NCI-H1694 (cell line): ENCODE results near the gene SPC24.
"Not testable (repeated sequence)": the region's sequence is repeated elsewhere in the genome, so short reads cannot be mapped to it uniquely, and the experiment has no call there.

Source experiments
- DNase-seq: peaks from one replicate; lab custom pipeline; 2025; lab: John Stamatoyannopoulos, UW

SPC24 gene

DNA sequence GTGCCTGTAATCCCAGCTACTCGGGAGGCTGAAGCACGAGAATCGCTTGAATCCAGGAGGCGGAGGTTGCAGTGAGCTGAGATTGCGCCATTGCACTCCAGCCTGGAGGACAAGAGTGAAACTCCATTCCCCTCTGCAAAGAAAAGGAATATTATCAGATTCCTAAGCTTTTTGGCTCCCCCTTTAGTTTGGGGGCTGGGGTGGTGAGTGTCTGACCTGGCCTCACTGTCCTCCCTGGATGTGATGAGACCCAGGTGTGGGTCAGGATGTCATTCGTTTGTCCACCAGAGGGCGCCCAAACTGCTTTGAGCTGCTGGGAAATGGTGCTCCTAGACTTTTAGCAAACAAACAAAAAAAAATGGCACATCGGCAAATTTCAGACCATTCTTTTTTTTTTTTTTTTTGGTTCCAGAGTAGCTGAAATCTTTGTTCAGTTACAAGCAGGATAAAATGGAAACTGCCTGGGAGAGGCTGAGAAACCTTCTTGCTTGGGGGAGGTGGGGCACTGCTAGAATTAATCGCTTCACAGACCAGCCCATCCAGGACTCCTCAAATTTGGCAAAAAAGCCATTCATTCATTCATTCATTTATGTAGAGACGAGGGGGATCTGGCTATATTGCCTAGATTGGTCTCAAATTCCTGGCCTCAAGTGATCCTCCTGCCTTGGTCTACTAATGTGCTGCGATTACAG, 29.4 kb downstream of the SPC24 start:
- DNase-seq: peak; percentile 26

DNA sequence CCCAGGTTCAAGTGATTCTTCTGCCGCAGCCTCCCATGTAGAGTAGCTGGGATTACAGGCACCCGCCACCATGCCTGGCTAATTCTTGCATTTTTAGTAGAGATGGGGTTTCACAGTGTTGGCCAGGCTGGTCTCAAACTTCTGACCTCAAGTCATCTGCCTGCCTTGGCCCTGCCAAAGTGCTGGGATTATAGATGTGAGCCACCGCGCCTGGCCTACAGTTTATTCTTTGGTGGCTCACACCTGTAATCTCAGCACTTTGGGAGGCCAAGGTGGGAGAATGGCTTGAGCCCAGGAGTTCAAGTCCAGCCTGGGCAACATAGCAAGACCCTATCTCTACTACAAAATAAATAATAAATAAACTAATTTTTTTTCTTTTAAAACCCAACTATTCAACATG, 31.4 kb downstream of the SPC24 start:
- not testable (repeated sequence) for DNase-seq

DNA sequence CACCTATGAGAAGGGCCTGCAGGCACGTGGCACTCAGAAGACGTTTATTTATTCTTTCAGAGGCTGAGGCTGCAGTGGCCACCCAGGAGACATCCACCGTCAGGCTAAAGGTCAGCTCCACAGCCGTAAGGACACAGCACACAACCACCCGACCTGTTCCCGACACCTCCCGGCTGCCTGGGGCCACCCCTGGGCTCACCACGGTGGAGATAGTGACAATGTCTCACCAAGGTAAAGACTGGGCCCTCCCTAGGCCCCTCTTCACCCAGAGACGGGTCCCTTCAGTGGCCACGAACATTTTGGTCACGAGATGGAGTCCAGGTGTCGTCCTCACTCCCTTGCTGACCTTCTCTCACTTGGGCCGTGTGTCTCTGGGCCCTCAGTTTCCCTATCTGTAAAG, 32.5 kb downstream of the SPC24 start:
- DNase-seq: no peak

DNA sequence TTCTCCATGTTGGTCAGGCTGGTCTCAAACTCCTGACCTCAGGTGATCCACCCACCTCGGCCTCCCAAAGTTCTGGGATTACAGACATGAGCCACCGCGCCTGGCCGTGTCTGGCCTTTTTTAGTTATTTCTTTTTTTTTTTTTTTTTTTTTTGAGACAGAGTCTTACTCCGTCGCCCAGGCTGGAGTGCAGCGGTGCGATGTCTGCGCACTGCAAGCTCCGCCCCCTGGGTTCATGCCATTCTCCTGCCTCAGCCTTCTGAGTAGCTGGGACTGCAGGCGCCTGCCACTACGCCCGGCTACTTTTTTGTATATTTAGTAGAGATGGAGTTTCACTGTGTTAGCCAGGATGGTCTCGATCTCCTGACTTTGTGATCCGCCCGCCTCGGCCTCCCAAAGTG, 33.6 kb downstream of the SPC24 start:
- DNase-seq: not testable (repeated sequence)

DNA sequence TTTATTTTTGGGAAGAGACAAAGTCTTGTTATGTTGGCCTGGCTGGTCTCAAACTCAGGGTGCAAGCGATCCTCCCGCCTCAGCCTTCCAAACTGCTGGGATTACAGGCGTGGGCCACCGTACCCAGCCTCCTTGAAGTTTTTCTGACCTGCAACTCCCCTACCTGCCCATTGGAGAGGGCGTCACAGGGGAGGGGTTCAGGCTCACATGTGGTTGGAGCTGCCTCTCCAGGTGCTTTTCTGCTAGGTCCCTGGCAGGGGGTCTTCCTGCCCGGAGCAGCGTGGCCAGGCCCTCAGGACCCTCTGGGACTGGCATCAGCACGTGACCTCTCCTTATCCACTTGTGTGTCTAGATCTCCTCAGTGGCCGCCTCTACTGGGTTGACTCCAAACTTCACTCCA, 39.1 kb downstream of the SPC24 start:
- no peak for DNase-seq

DNA sequence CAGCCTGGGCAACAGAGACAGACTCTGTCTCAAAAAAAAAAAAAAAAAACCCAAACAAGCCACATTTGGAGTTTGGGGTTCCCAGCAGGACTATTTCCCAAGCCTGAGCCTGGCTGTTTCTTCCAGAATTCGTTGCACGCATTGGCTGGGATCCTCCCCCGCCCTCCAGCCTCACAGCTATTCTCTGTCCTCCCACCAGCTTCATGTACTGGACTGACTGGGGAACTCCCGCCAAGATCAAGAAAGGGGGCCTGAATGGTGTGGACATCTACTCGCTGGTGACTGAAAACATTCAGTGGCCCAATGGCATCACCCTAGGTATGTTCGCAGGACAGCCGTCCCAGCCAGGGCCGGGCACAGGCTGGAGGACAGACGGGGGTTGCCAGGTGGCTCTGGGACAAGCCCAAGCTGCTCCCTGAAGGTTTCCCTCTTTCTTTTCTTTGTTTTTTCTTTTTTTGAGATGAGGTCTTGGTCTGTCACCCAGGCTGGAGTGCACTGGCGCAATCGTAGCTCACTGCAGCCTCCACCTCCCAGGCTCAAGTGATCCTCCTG, 39.6 kb downstream of the SPC24 start:
- DNase-seq: no peak

DNA sequence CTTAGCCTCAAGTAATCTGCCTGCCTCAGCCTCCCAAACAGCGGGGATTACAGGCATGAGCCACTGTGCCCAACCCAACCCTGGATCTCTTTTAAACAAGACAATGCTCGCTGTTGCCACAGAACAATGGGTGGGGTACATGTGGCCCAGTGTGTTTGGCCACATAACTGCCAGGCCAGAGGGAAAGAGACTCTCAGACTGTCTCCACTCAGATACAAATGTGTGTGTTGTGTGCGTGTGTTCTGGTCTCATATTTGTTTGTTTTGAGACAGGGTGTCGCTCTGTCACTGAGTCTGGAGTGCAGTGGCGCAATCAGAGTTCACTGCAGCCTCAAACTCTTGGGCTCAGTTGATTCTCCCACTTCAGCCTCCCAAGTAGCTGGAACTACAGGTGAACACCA, 40.5 kb downstream of the SPC24 start:
- DNase-seq: no peak

DNA sequence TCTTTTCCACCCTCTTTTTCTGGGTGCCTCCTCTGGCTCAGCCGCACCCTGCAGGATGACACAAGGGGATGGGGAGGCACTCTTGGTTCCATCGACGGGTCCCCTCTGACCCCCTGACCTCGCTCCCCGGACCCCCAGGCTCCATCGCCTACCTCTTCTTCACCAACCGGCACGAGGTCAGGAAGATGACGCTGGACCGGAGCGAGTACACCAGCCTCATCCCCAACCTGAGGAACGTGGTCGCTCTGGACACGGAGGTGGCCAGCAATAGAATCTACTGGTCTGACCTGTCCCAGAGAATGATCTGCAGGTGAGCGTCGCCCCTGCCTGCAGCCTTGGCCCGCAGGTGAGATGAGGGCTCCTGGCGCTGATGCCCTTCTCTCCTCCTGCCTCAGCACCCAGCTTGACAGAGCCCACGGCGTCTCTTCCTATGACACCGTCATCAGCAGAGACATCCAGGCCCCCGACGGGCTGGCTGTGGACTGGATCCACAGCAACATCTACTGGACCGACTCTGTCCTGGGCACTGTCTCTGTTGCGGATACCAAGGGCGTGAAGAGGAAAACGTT, 42.4 kb downstream of the SPC24 start:
- no peak for DNase-seq

DNA sequence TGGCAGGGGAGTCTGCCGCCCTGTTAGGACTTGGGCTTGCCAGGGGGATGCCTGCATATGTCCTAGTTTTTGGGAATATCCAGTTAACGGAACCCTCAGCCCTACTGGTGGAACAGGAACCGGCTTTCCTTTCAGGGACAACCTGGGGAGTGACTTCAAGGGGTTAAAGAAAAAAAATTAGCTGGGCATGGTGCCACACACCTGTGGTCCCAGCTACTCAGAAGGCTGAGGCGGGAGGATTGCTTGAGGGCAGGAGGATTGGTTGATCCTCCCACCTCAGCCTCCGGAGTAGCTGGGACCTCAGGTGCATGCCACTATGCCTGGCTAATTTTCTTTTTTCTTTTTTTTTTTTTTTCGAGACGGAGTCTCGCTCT, 43.8 kb downstream of the SPC24 start:
- DNase-seq: no peak

DNA sequence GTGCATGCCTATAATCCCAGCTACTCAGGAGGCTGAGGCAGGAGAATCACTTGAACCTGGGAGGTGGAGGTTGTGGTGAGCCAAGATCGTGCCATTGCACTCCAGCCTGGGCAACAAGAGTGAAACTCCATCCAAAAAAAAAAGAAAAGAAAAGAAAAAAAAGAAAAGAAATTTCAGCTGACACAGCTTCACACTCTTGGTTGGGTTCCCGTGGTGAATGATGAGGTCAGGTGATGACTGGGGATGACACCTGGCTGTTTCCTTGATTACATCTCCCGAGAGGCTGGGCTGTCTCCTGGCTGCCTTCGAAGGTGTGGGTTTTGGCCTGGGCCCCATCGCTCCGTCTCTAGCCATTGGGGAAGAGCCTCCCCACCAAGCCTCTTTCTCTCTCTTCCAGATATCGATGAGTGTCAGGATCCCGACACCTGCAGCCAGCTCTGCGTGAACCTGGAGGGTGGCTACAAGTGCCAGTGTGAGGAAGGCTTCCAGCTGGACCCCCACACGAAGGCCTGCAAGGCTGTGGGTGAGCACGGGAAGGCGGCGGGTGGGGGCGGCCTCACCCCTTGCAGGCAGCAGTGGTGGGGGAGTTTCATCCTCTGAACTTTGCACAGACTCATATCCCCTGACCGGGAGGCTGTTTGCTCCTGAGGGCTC, 44.3 kb downstream of the SPC24 start:
- no peak for DNase-seq

DNA sequence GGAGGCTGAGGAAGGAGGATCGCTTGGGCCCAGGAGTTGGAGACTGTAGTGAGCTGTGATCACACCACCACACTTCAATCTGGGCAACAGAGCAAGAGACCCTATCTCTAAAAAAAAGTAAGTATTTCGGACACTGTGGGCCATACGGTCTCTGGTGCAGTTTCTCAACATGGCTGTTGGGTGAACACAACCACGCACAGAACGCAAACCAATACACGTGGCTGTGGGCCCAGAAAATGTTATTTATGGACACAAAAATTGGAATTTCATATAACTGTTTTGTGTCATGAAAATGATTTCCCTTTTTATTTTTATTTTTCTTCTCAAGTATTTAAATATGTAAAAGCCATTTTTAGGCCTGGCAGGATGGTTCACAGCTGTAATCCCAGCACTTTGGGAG, 46.8 kb downstream of the SPC24 start:
- no peak for DNase-seq

DNA sequence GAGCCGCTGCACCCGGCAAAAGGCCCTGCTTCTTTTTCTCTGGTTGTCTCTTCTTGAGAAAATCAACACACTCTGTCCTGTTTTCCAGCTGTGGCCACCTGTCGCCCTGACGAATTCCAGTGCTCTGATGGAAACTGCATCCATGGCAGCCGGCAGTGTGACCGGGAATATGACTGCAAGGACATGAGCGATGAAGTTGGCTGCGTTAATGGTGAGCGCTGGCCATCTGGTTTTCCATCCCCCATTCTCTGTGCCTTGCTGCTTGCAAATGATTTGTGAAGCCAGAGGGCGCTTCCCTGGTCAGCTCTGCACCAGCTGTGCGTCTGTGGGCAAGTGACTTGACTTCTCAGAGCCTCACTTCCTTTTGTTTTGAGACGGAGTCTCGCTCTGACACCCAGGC, 49.1 kb downstream of the SPC24 start:
- no peak for DNase-seq

DNA sequence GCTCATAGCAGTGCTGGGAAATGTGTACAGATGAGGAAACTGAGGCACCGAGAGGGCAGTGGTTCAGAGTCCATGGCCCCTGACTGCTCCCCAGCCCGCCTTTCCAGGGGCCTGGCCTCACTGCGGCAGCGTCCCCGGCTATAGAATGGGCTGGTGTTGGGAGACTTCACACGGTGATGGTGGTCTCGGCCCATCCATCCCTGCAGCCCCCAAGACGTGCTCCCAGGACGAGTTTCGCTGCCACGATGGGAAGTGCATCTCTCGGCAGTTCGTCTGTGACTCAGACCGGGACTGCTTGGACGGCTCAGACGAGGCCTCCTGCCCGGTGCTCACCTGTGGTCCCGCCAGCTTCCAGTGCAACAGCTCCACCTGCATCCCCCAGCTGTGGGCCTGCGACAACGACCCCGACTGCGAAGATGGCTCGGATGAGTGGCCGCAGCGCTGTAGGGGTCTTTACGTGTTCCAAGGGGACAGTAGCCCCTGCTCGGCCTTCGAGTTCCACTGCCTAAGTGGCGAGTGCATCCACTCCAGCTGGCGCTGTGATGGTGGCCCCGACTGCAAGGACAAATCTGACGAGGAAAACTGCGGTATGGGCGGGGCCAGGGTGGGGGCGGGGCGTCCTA, 50.5 kb downstream of the SPC24 start:
- DNase-seq: no peak

DNA sequence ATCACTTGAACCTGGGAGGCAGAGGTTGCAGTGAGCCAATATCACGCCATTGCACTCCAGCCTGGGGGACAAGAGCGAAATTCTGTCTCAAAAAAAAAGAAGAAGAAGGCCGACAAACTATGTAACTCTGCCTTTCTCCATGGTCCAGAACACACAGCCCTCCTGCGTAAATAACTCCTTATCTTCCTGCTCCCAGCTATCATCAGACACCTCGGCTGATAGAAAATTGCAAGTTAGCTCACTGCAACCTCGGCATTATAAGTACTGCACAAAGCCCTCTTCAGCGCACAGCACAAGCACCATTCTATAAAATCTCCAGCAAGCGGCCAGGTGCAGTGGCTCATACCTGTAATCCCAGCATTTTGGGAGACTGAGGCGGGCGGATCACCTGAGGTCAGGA, 51.9 kb downstream of the SPC24 start:
- not testable (repeated sequence) for DNase-seq

DNA sequence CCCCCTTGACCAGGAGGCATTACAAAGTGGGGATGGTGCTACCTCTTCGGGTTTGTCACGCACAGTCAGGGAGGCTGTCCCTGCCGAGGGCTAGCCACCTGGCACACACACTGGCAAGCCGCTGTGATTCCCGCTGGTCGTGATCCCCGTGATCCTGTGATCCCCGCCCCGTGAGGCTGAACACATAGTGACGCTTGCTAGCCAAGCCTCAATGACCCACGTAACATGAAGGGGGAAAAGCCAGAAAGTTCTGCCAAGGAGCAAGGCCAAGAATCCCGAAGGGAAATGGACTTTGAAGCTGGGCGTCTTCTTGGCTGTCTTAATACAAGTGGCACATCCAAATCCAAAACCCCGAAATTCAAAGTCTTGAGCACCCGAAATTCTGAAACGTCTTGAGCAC, 52.6 kb downstream of the SPC24 start:
- DNase-seq: no peak

DNA sequence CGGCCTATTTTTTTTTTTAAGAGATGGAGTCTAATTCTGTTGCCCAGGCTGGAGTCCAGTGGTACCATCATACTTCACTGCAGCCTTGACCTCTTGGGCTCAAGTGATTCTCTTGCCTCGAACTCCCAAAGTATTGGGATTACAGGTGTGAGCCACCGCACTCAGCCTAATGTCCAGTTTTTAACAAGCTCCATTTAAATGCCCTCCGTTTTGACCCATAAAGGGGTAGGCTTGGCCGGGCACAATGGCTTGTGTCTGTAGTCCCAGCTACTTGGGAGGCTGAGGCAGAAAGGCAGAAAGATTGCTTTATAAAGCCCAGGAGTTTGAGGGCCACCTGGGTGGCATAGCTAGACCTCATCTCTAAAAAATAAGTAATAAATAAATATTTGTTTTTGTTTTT, 54.5 kb downstream of the SPC24 start:
- no peak for DNase-seq

DNA sequence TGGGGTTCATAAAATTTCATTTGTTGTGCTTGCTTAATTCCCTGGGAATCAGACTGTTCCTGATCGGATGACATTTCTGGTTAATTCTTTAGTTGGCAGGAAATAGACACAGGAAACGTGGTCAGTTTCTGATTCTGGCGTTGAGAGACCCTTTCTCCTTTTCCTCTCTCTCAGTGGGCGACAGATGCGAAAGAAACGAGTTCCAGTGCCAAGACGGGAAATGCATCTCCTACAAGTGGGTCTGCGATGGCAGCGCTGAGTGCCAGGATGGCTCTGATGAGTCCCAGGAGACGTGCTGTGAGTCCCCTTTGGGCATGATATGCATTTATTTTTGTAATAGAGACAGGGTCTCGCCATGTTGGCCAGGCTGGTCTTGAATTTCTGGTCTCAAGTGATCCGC, 55.5 kb downstream of the SPC24 start:
- DNase-seq: no peak

DNA sequence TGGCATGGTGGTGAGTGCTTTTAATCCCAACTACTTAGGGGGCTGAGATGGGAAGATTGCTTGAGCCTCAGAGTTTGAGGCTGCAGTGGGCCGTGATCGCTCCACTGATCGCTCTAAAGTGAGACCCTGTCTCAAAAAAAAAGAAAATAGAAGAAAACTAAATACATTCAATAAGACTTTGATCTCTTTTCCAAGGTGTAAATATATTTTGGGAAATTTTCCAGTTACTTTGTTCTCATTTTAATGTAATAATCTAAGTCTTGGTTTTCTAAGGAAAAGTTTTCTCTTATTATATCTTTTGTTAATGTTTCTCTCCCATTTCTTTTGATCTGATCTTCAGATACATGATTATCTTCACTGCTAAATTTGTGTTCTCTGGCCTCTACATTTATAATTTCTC, 56.7 kb downstream of the SPC24 start:
- DNase-seq: no peak

DNA sequence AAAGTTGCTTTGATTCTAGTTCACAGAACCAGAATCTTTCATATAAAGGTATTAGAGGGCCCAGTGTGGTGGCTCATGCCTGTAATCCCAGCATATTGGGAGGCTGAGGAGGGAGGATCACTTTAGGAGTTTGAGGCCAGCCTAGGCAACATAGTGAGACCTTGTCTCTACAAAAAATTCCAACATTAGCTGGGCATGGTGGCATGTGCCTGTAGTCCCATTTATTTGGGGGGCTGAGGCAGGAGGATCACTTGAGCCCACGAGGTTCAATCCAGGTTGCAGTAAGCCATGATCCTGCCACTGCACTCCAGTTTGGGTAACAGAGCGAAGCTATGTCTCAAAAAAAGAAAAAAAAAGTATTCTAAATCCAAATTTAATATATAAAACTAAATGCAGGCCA, 57.3 kb downstream of the SPC24 start:
- DNase-seq: no peak

DNA sequence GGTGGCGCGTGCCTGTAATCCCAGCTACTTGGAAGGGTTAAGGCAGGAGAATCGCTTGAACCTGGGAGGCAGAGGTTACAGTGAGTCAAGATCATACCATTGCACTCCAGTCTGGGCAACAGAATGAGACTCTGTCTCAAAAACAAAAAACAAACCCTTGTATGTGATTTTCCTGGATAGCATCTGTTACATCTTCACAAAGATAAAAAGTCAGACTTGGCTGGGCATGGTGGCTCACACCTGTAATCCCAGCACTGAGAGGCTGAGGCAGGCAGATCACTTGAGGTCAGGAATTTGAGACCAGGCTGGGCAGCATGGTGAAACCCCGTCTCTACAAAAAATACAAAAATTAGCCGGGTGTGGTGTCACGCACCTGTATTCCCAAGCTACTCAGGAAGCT, 58.2 kb downstream of the SPC24 start:
- DNase-seq: not testable (repeated sequence)

DNA sequence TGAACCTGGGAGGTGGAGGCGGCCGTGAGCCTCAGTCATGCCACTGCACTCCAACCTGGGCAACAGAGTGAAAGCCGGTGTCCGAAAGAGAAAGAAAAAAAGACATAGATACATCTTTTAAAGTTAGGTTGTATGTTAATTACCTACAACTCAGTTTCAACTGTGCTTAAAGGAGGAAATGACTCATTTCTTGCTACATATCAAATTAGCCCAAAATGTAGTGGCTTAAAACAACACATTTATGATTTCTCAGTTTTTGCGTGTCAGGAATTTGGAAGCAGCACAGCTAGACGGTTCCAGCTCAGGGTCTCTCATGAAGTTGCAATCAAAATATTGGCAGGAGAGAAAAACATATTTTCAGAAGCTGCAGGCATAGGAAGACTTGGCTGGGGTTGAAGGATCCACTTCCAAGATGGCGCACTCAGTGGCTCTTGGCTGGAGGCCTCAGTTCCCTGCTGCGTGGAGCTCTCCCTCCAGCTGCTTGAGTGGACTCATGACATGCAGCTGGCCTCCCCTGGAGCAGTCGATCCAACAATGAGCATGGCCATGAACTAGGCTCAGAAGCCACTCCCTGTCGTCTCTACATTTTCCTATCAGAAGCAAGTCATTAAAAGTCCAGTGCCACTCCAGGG, 59.3 kb downstream of the SPC24 start:
- DNase-seq: no peak
